DND-41 (cell line): ENCODE data around the gene MAPKAPK2.

Experiments used
- ATAC-seq: fragments of 200-7000 bp; cut with Tn5 transposase; 3 replicates; pipeline ENCODE4 v1.9.1; 2021; ENCODE audit warnings: low read depth; ENCODE audit not compliant: insufficient read depth
- DNase-seq: peaks from one replicate; pipeline ENCODE4 v3.0.0-alpha.2; 2020
- H2AFZ ChIP-seq: 2 replicates; pipeline ENCODE4 v1.6.0; 2012; ENCODE audit warnings: low read depth, low read length
- H3K27ac ChIP-seq: 2 replicates; pipeline ENCODE4 v1.5.1; 2012; ENCODE audit warnings: low read length, inconsistent platforms
- H3K27me3 ChIP-seq: fragments of 200-600 bp; sonication (generic); 2 replicates; pipeline ENCODE4 v1.6.0; 2012; ENCODE audit warnings: low read length, mild to moderate bottlenecking, inconsistent platforms; ENCODE audit not compliant: insufficient read depth, poor library complexity
- H3K36me3 ChIP-seq: 2 replicates; pipeline ENCODE4 v1.5.1; 2012; ENCODE audit warnings: low read length, inconsistent platforms; ENCODE audit not compliant: insufficient read depth
- H3K4me1 ChIP-seq: 2 replicates; pipeline ENCODE4 v1.5.1; 2012; ENCODE audit warnings: mild to moderate bottlenecking, low read length; ENCODE audit not compliant: insufficient read depth
- H3K4me2 ChIP-seq: 2 replicates; pipeline ENCODE4 v1.6.0; 2012; ENCODE audit warnings: mild to moderate bottlenecking, moderate library complexity, low read length, inconsistent platforms; ENCODE audit not compliant: insufficient read depth
- H3K4me3 ChIP-seq, 2 experiments: fragments of 200-600 bp in 1 of 2; shearing (Covaris generic) in 1 of 2; 2 replicates each; pipeline ENCODE4 v1.5.1; 2012 to 2016; ENCODE audit warnings: inconsistent platforms in 2 of 2, low read length in 2 of 2, mild to moderate bottlenecking in 2 of 2, low read depth in 1 of 2, moderate library complexity in 1 of 2
- H3K79me2 ChIP-seq: 2 replicates; pipeline ENCODE4 v1.6.0; 2012; ENCODE audit warnings: low read length, inconsistent platforms; ENCODE audit not compliant: insufficient read depth
- H3K9ac ChIP-seq: 2 replicates; pipeline ENCODE4 v1.6.0; 2012; ENCODE audit warnings: low read depth, mild to moderate bottlenecking, inconsistent platforms, low read length, moderate library complexity
- H3K9me3 ChIP-seq: 2 replicates; pipeline ENCODE4 v1.5.1; 2012; ENCODE audit warnings: low read length, moderate library complexity, mild to moderate bottlenecking, inconsistent platforms; ENCODE audit not compliant: insufficient read depth, severe bottlenecking
- H4K20me1 ChIP-seq: 2 replicates; pipeline ENCODE4 v1.6.0; 2012; ENCODE audit warnings: low read length; ENCODE audit not compliant: insufficient read depth
- CTCF ChIP-seq: IDR thresholded peaks from 2 replicates; pipeline ENCODE4 v1.5.1; 2012; ENCODE audit warnings: borderline replicate concordance, low read length, moderate library complexity, mild to moderate bottlenecking; ENCODE audit not compliant: poor library complexity, severe bottlenecking; ENCODE audit errors: extremely low read depth
- EZH2 ChIP-seq: IDR thresholded peaks from 3 replicates; pipeline ENCODE4 v1.6.1; 2012; ENCODE audit warnings: borderline replicate concordance, low read depth, mild to moderate bottlenecking, moderate library complexity, low read length, inconsistent platforms; ENCODE audit not compliant: severe bottlenecking

MAPKAPK2 gene

GRCh38 chr1:206676499-206676898, 8.2 kb upstream of the MAPKAPK2 start:
- Histone ChIP-seq H4K20me1 (no peaks in the 10 kb centered on the region), H3K9me3 (no peaks in the 10 kb centered on the region), H3K79me2 (no peaks in the 10 kb centered on the region), H3K4me1 (no peaks in the 10 kb centered on the region), H2AFZ (no peak overlapping the region), H3K27ac (no peak overlapping the region), H3K27me3 (peaks cover 15% of the 10 kb centered on the region), H3K4me3 (no peak overlapping the region), H3K9ac (no peak overlapping the region), H3K4me2 (no peak overlapping the region), H3K36me3 (no peaks in the 10 kb centered on the region)
- DNase-seq (no peak), ATAC-seq (no peak)
- TF ChIP-seq EZH2 (no peak), CTCF (no peak)

GRCh38 chr1:206678490-206678889, 6.2 kb upstream of the MAPKAPK2 start:
- Histone ChIP-seq H3K4me1 (no peaks in the 10 kb centered on the region), H3K36me3 (no peaks in the 10 kb centered on the region), H3K4me2 (no peak overlapping the region), H4K20me1 (no peaks in the 10 kb centered on the region), H2AFZ (no peak overlapping the region), H3K9ac (no peak overlapping the region), H3K4me3 (no peak overlapping the region), H3K27ac (no peak overlapping the region), H3K27me3 (peaks cover 28% of the 10 kb centered on the region), H3K79me2 (no peaks in the 10 kb centered on the region), H3K9me3 (no peaks in the 10 kb centered on the region)
- no peak for TF ChIP-seq EZH2
- TF ChIP-seq CTCF, result no peak
- ATAC-seq (no peak), DNase-seq (no peak)

DNA sequence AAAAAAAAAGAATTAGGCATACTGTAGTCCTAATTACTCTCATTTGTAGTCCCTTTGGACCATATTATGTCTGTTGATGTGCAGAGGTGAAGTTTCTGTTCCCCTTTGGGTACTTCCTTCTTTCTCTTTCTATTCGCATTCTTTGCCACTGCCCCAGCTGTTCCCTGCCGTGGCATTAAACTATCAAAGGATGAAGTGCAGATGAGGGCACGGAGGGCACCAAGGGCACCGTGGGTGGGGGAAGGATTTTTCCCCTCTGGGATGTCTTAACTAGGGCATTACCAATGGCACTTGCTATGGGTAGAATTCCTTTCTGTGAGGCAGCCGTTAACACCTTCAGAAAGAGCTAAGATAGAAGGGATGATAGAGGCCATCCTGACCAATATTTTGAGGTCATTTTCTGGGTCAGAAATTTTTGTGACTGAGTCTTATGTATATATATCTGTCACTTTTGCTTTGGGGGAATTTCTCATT, 4.9 kb upstream of the MAPKAPK2 start:
- Histone ChIP-seq H3K27ac (no peak overlapping the region), H3K36me3 (no peaks in the 10 kb centered on the region), H3K9ac (no peak overlapping the region), H3K4me2 (no peak overlapping the region), H3K4me3 (no peak overlapping the region), H3K4me1 (peaks cover 6% of the 10 kb centered on the region), H2AFZ (no peak overlapping the region), H4K20me1 (no peaks in the 10 kb centered on the region), H3K79me2 (no peaks in the 10 kb centered on the region), H3K27me3 (peaks cover 34% of the 10 kb centered on the region), H3K9me3 (no peaks in the 10 kb centered on the region)
- ATAC-seq, result no peak
- TF ChIP-seq EZH2 (no peak), CTCF (no peak)
- no peak for DNase-seq

GRCh38 chr1:206680279-206680678, 4.4 kb upstream of the MAPKAPK2 start:
- H3K4me3 ChIP-seq, result no peak overlapping the region
- ATAC-seq (no peak), DNase-seq (no peak)
- no peak overlapping the region for H2AFZ ChIP-seq
- H3K36me3 ChIP-seq, result no peaks in the 10 kb centered on the region
- H3K4me1 ChIP-seq, result peaks cover 6% of the 10 kb centered on the region
- H3K27ac ChIP-seq, result no peak overlapping the region
- H3K27me3 ChIP-seq, result peaks cover 34% of the 10 kb centered on the region
- H3K9me3 ChIP-seq, result no peaks in the 10 kb centered on the region
- no peak overlapping the region for H3K4me2 ChIP-seq
- TF ChIP-seq CTCF (no peak), EZH2 (no peak)
- no peak overlapping the region for H3K9ac ChIP-seq
- no peaks in the 10 kb centered on the region for H4K20me1 ChIP-seq
- H3K79me2 ChIP-seq, result no peaks in the 10 kb centered on the region
